Bronchial epithelial cell (primary cell): Measurements from ENCODE around the gene LAMC2. TPM values are rescaled to one million over a fixed set of nuclear protein-coding genes. Genes with fewer than 3 reads are reported as not detected.

Experiments
- DNase-seq: peaks from one replicate; pipeline ENCODE4 v3.0.0-alpha.2; 2010; ENCODE audit warnings: low read depth
- FAIRE-seq: peaks from 2 replicates; lab custom pipeline; 2011; peaks lifted over from hg19 to GRCh38; lab: Jason Lieb, UNC
- H3K27me3 ChIP-seq: 2 replicates; pipeline ENCODE4 v1.5.1; 2011; ENCODE audit warnings: low read length; ENCODE audit not compliant: control insufficient read depth, insufficient read depth
- H3K36me3 ChIP-seq: 2 replicates; pipeline ENCODE4 v1.5.1; 2011; ENCODE audit warnings: low read length; ENCODE audit not compliant: control insufficient read depth, insufficient read depth
- H3K4me3 ChIP-seq: 2 replicates; pipeline ENCODE4 v1.5.1; 2011; ENCODE audit warnings: mild to moderate bottlenecking, low read depth, low read length, control low read depth
- CTCF ChIP-seq: IDR thresholded peaks from 2 replicates; pipeline ENCODE4 v1.5.1; 2011; ENCODE audit warnings: mild to moderate bottlenecking, moderate library complexity, low read length, control low read depth, inconsistent platforms; ENCODE audit not compliant: insufficient read depth, severe bottlenecking
- total RNA-seq: library from RNA; depleted of rRNA; stranded (reverse); fragments of >200 nt; gene quantifications from 2 replicates; pipeline ENCODE4 v1.2.1, GENCODE V29; 2014

LAMC2 gene
- total RNA-seq, 1 donor from 2014 or later: 1,840 TPM

- no peak for FAIRE-seq
Measured at GRCh38 chr1:183173828-183174227, 12.2 kb upstream of the LAMC2 start.

GRCh38 chr1:183175631-183176030, 10.4 kb upstream of the LAMC2 start:
- FAIRE-seq: no peak

More at GRCh38 chr1:183173828-183174227, 12.2 kb upstream of the LAMC2 start:
- no peak for DNase-seq
- TF ChIP-seq CTCF: no peak
- H3K4me3 ChIP-seq: no peak overlapping the region
- no peaks in the 10 kb centered on the region for H3K36me3 ChIP-seq
- H3K27me3 ChIP-seq: no peaks in the 10 kb centered on the region

GRCh38 chr1:183178545-183178944, 7.5 kb upstream of the LAMC2 start:
- no peaks in the 10 kb centered on the region for H3K36me3 ChIP-seq
- DNase-seq (no peak), FAIRE-seq (no peak)
- no peak overlapping the region for H3K4me3 ChIP-seq
- TF ChIP-seq CTCF: no peak
- H3K27me3 ChIP-seq: no peaks in the 10 kb centered on the region

More at GRCh38 chr1:183175631-183176030, 10.4 kb upstream of the LAMC2 start:
- no peaks in the 10 kb centered on the region for H3K36me3 ChIP-seq
- H3K4me3 ChIP-seq: no peak overlapping the region
- H3K27me3 ChIP-seq: no peaks in the 10 kb centered on the region
- DNase-seq: no peak
- TF ChIP-seq CTCF: no peak

- FAIRE-seq (no peak), DNase-seq (no peak)
- no peak for TF ChIP-seq CTCF
- Histone ChIP-seq H3K36me3 (no peaks in the 10 kb centered on the region), H3K27me3 (no peaks in the 10 kb centered on the region), H3K4me3 (no peak overlapping the region)
Measured at GRCh38 chr1:183179033-183179432, 7.0 kb upstream of the LAMC2 start.

GRCh38 chr1:183180218-183180617, 5.8 kb upstream of the LAMC2 start:
- Histone ChIP-seq H3K36me3 (no peaks in the 10 kb centered on the region), H3K4me3 (no peak overlapping the region), H3K27me3 (no peaks in the 10 kb centered on the region)
- FAIRE-seq (no peak), DNase-seq (peak; percentile 56)
- TF ChIP-seq CTCF: no peak

GRCh38 chr1:183180634-183181056, 5.4 kb upstream of the LAMC2 start:
- Histone ChIP-seq H3K36me3 (no peaks in the 10 kb centered on the region), H3K27me3 (no peaks in the 10 kb centered on the region), H3K4me3 (no peak overlapping the region)
- TF ChIP-seq CTCF: no peak
- DNase-seq (peak; percentile 94), FAIRE-seq (no peak)
